H1 (cell line): ENCODE results near the gene KLHL26. TPM values are rescaled to one million over a fixed set of nuclear protein-coding genes. Genes with fewer than 3 reads are reported as not detected.

ENCODE experiments used
- BCL11A ChIP-seq, 2 experiments: IDR thresholded peaks; one replicate each; pipeline ENCODE4 v1.6.1; 2011; ENCODE audit warnings: low read depth in 2 of 2, low read length in 2 of 2, mild to moderate bottlenecking in 2 of 2
- CTBP2 ChIP-seq: IDR thresholded peaks from 2 replicates; pipeline ENCODE4 v1.7.0; 2011; ENCODE audit warnings: borderline replicate concordance, mild to moderate bottlenecking, moderate library complexity, mixed read lengths, low read length; ENCODE audit not compliant: insufficient read depth, insufficient read length
- CTCF ChIP-seq, 3 experiments: IDR thresholded peaks; 1 replicate in 2 of 3; 2 replicates in 1 of 3; pipeline versions ENCODE4 v1.5.1 to v1.6.1; 2011; ENCODE audit warnings: low read length in 3 of 3, mild to moderate bottlenecking in 3 of 3, inconsistent platforms in 2 of 3, low read depth in 1 of 3, moderate library complexity in 1 of 3; ENCODE audit not compliant: insufficient read depth in 1 of 3; ENCODE audit errors: control extremely low read depth in 1 of 3
- GTF2F1 ChIP-seq: IDR thresholded peaks from 2 replicates; pipeline ENCODE4 v1.6.1; 2012; ENCODE audit warnings: low read depth, low read length, improper control_type of control experiment, borderline replicate concordance
- HDAC2 ChIP-seq, 2 experiments: fragments of 300-600 bp in 1 of 2; sonication (generic) in 1 of 2; IDR thresholded peaks; 2 replicates each; pipeline ENCODE4 v1.6.1; 2011 to 2012; ENCODE audit warnings: low read depth in 2 of 2, low read length in 2 of 2, mild to moderate bottlenecking in 2 of 2, moderate library complexity in 2 of 2, borderline replicate concordance in 1 of 2, inconsistent platforms in 1 of 2
- KDM1A ChIP-seq: fragments of 200-600, 300-600 bp; sonication (generic); IDR thresholded peaks from 2 replicates; pipeline ENCODE4 v1.7.1; 2016; ENCODE audit warnings: mild to moderate bottlenecking, low read length, borderline replicate concordance
- MAFK ChIP-seq: IDR thresholded peaks from 2 replicates; pipeline ENCODE4 v1.6.1; 2012; ENCODE audit warnings: low read depth, mild to moderate bottlenecking, improper control_type of control experiment, low read length
- NANOG ChIP-seq: IDR thresholded peaks from 2 replicates; pipeline ENCODE4 v1.6.1; 2011; ENCODE audit warnings: low read length, low read depth, mild to moderate bottlenecking, inconsistent platforms; ENCODE audit not compliant: insufficient read depth, poor library complexity, severe bottlenecking
- PHF8 ChIP-seq: fragments of 200-600 bp; sonication (generic); conservative IDR thresholded peaks from 2 replicates; pipeline ENCODE4 v1.7.1; 2012; ENCODE audit warnings: low read depth, mild to moderate bottlenecking, inconsistent platforms, low read length, moderate library complexity
- POU5F1 ChIP-seq: IDR thresholded peaks from 2 replicates; pipeline ENCODE4 v1.6.1; 2011; ENCODE audit warnings: low read depth, mild to moderate bottlenecking, low read length, moderate library complexity
- RNF2 ChIP-seq: fragments of 200-900, 300-1000 bp; sonication (generic); IDR thresholded peaks from 2 replicates; pipeline ENCODE4 v1.7.1; 2016; ENCODE audit warnings: borderline replicate concordance, low read depth, mild to moderate bottlenecking, antibody characterized with exemption, low read length; ENCODE audit not compliant: poor library complexity, severe bottlenecking; ENCODE audit errors: missing control alignments
- SP1 ChIP-seq: IDR thresholded peaks from 2 replicates; pipeline ENCODE4 v1.6.1; 2011; ENCODE audit warnings: low read depth, low read length
- TAF7 ChIP-seq: optimal IDR thresholded peaks from 2 replicates; pipeline ENCODE3; 2011; ENCODE audit warnings: low read depth, mild to moderate bottlenecking, inconsistent platforms, low read length, moderate library complexity, borderline replicate concordance
- YY1 ChIP-seq: IDR thresholded peaks from 2 replicates; pipeline ENCODE4 v1.6.1; 2011; ENCODE audit warnings: low read depth, mild to moderate bottlenecking, low read length
- polyA plus RNA-seq, 7 experiments: library from polyadenylated mRNA; depleted of rRNA in 3 of 7; stranded (reverse) in 5 of 7; unstranded in 2 of 7; fragments of >200 nt in 5 of 7; fragments of 200-250 nt in 2 of 7; gene quantifications; 1 replicate in 5 of 7; 2 replicates in 1 of 7; 4 replicates in 1 of 7; pipeline versions ENCODE4 v1.2.1 to v1.2.3, GENCODE V29; 2011 to 2013; ENCODE audit warnings: missing spikeins in 2 of 7, mixed read lengths in 2 of 7
- total RNA-seq: library from RNA; stranded (reverse); fragmentation: NEBNext Ultra II Directional; extraction: Animal tissue kit (Norgen Biotek cat#: 25700); gene quantifications from 2 replicates; pipeline ENCODE4 v1.2.1, GENCODE V29; 2021

KLHL26 gene
- total and polyA plus RNA-seq, 2 of the 8 experiments (the other 6 are each of a cell fraction or from before 2014, with no cell fraction given) = 2.2 to 8.8 TPM

GRCh38 chr19:18636969-18637629 is at the start of gene KLHL26 (continued):
- TF ChIP-seq HDAC2 (IDR thresholded peaks at IDR 0.05; ENCODE audit: borderline replicate concordance in 1 of 2, low read depth in 2 of 2, low read length in 2 of 2) (0 out of 4 replicates have a peak, but pooled peaks of 1 of the 2 experiments have one; percentile 36), MAFK (no peak), CTBP2 (no peak), KDM1A (no peak), NANOG (no peak), TAF7 (peak; percentile 66), GTF2F1 (no peak), YY1 (peak; percentile 86), POU5F1 (no peak), PHF8 (peak; percentile 91), BCL11A (IDR thresholded peaks at IDR 0.05; ENCODE audit: low read depth in 2 of 2, low read length in 2 of 2) (no peak), RNF2 (no peak), CTCF (IDR thresholded peaks at IDR 0.05; ENCODE audit: control extremely low read depth in 1 of 3, insufficient read depth in 1 of 3, low read depth in 1 of 3, low read length in 3 of 3) (no peak), SP1 (no peak)
